ENCODE measurements around the gene OR56A5.

Gene OR56A5

GRCh38 chr11:5955586-5955985, 12.7 kb downstream of the OR56A5 start:
- H3K9me2 ChIP-seq (replicated peaks; ENCODE audit: insufficient read depth, low read length) = no peaks in the 10 kb centered on the region
- TF ChIP-seq CTCF (IDR thresholded peaks at IDR 0.05; ENCODE audit: low read length) = no peak
- TF ChIP-seq EZH2phosphoT487 (IDR thresholded peaks at IDR 0.05; ENCODE audit: low read length) = no peak
- no peak for TF ChIP-seq EZH2 (optimal IDR thresholded peaks at IDR 0.05; ENCODE audit: low read depth, low read length)
- H3K27ac ChIP-seq (ENCODE audit: low read length) = no peak overlapping the region
- no peaks in the 10 kb centered on the region for H3K27me3 ChIP-seq (replicated peaks; ENCODE audit: insufficient read depth, low read length)
- H3K4me3 ChIP-seq (ENCODE audit: low read length) = no peak overlapping the region
- no peaks in the 10 kb centered on the region for H3K4me1 ChIP-seq (ENCODE audit: low read length)
- H3K9ac ChIP-seq (ENCODE audit: low read length) = no peak overlapping the region
- H3K36me3 ChIP-seq (replicated peaks; ENCODE audit: insufficient read depth, low read length) = no peaks in the 10 kb centered on the region
- DNase-seq = no peak
- H3F3A ChIP-seq (ENCODE audit: insufficient read depth, low read length) = no peaks in the 10 kb centered on the region
- H3K4me2 ChIP-seq (ENCODE audit: low read depth, low read length) = no peak overlapping the region
- no peak overlapping the region for H2AFZ ChIP-seq (ENCODE audit: low read length)
- no peaks in the 10 kb centered on the region for H3K9me3 ChIP-seq (replicated peaks; ENCODE audit: insufficient read depth, low read length)
- no peaks in the 10 kb centered on the region for H4K20me1 ChIP-seq (ENCODE audit: insufficient read depth, low read length)
- no peaks in the 10 kb centered on the region for H3K79me2 ChIP-seq (ENCODE audit: low read length)

GRCh38 chr11:5941951-5942350, 26.3 kb downstream of the OR56A5 start, which contains the start of gene OR56A3:
TSS of gene OR56A3 (plus strand) at chr11:5942251. CDS start at chr11:5947347, 5,096 bp downstream.
- no peak for DNase-seq
- no peak for TF ChIP-seq EZH2 (optimal IDR thresholded peaks at IDR 0.05; ENCODE audit: low read depth, low read length)
- TF ChIP-seq EZH2phosphoT487 (IDR thresholded peaks at IDR 0.05; ENCODE audit: low read length) = no peak
- no peak for TF ChIP-seq CTCF (IDR thresholded peaks at IDR 0.05; ENCODE audit: low read length)
- Histone ChIP-seq H3K9me3 (replicated peaks; ENCODE audit: insufficient read depth, low read length) (no peaks in the 10 kb centered on the region), H4K20me1 (ENCODE audit: insufficient read depth, low read length) (no peaks in the 10 kb centered on the region), H3K27ac (ENCODE audit: low read length) (no peak within 1 kb of the TSS), H3K4me3 (ENCODE audit: low read length) (no peak within 1 kb of the TSS), H2AFZ (ENCODE audit: low read length) (no peak within 1 kb of the TSS), H3F3A (ENCODE audit: insufficient read depth, low read length) (no peaks in the 10 kb centered on the region), H3K4me2 (ENCODE audit: low read depth, low read length) (no peak within 1 kb of the TSS), H3K9ac (ENCODE audit: low read length) (no peak within 1 kb of the TSS), H3K4me1 (ENCODE audit: low read length) (no peaks in the 10 kb centered on the region), H3K9me2 (replicated peaks; ENCODE audit: insufficient read depth, low read length) (no peaks in the 10 kb centered on the region), H3K27me3 (replicated peaks; ENCODE audit: insufficient read depth, low read length) (no peaks in the 10 kb centered on the region), H3K79me2 (ENCODE audit: low read length) (no peaks in the 10 kb centered on the region), H3K36me3 (replicated peaks; ENCODE audit: insufficient read depth, low read length) (no peaks in the 10 kb centered on the region)

GRCh38 chr11:5940748-5941147, 27.5 kb downstream of the OR56A5 start:
- H3K36me3 ChIP-seq (replicated peaks; ENCODE audit: insufficient read depth, low read length) = no peaks in the 10 kb centered on the region
- no peaks in the 10 kb centered on the region for H3K79me2 ChIP-seq (ENCODE audit: low read length)
- H3F3A ChIP-seq (ENCODE audit: insufficient read depth, low read length) = no peaks in the 10 kb centered on the region
- no peak overlapping the region for H3K9ac ChIP-seq (ENCODE audit: low read length)
- TF ChIP-seq EZH2phosphoT487 (IDR thresholded peaks at IDR 0.05; ENCODE audit: low read length) (no peak), EZH2 (optimal IDR thresholded peaks at IDR 0.05; ENCODE audit: low read depth, low read length) (no peak), CTCF (IDR thresholded peaks at IDR 0.05; ENCODE audit: low read length) (no peak)
- H3K9me2 ChIP-seq (replicated peaks; ENCODE audit: insufficient read depth, low read length) = no peaks in the 10 kb centered on the region
- no peak overlapping the region for H3K4me3 ChIP-seq (ENCODE audit: low read length)
- DNase-seq = no peak
- H3K27ac ChIP-seq (ENCODE audit: low read length) = no peak overlapping the region
- no peak overlapping the region for H2AFZ ChIP-seq (ENCODE audit: low read length)
- no peaks in the 10 kb centered on the region for H3K9me3 ChIP-seq (replicated peaks; ENCODE audit: insufficient read depth, low read length)
- no peaks in the 10 kb centered on the region for H3K27me3 ChIP-seq (replicated peaks; ENCODE audit: insufficient read depth, low read length)
- no peaks in the 10 kb centered on the region for H3K4me1 ChIP-seq (ENCODE audit: low read length)
- no peak overlapping the region for H3K4me2 ChIP-seq (ENCODE audit: low read depth, low read length)
- H4K20me1 ChIP-seq (ENCODE audit: insufficient read depth, low read length) = no peaks in the 10 kb centered on the region

All from MM.1S (cell line).